Measurements from ENCODE around the gene SPEM2. TPM values are rescaled to one million over a fixed set of nuclear protein-coding genes. Genes with fewer than 3 reads are reported as not detected.
A peak's percentile ranks its signal among the peaks of the same experiment; 100 is the strongest.
"Not testable (repeated sequence)": the region's sequence is repeated elsewhere in the genome, so short reads cannot be mapped to it uniquely, and the experiment has no call there.

The SPEM2 gene
- total RNA-seq, 1 experiment from 2014 or later = not detected

- no peak for DNase-seq (ENCODE audit: low read depth)
These were observed 16.7 kb downstream of the SPEM2 start for GRCh38 chr17:7442142-7442541.

- peak; percentile 73 for DNase-seq (ENCODE audit: low read depth)
These were observed 18.4 kb downstream of the SPEM2 start for GRCh38 chr17:7443499-7444485.

- DNase-seq (ENCODE audit: low read depth) = peak; percentile 86
These were observed 19.5 kb downstream of the SPEM2 start, which contains the start of gene CHRNB1 for GRCh38 chr17:7444682-7445618. Gene CHRNB1, plus strand, starts transcription at chr17:7445061. Its CDS starts 67 bp downstream, at chr17:7445128.

- no peak for DNase-seq (ENCODE audit: low read depth)
These were observed 20.2 kb downstream of the SPEM2 start for GRCh38 chr17:7445619-7445968.

GRCh38 chr17:7448461-7448860 is 23.0 kb downstream of the SPEM2 start:
- no peak for DNase-seq (ENCODE audit: low read depth)

GRCh38 chr17:7459961-7460545 is 34.6 kb downstream of the SPEM2 start:
- DNase-seq (ENCODE audit: low read depth) = peak; percentile 30

- DNase-seq (ENCODE audit: low read depth) = no peak
These were observed 35.6 kb downstream of the SPEM2 start for GRCh38 chr17:7460850-7461660.

GRCh38 chr17:7462474-7463371 is 37.3 kb downstream of the SPEM2 start:
- DNase-seq (ENCODE audit: low read depth) = no peak

- DNase-seq (ENCODE audit: low read depth) = no peak
These were observed 38.0 kb downstream of the SPEM2 start for GRCh38 chr17:7463372-7463846.

GRCh38 chr17:7464081-7464480 is 38.7 kb downstream of the SPEM2 start:
- DNase-seq (ENCODE audit: low read depth) = no peak

- no peak for DNase-seq (ENCODE audit: low read depth)
These were observed 40.3 kb downstream of the SPEM2 start for GRCh38 chr17:7465597-7466275.

- DNase-seq (ENCODE audit: low read depth) = no peak
These were observed 40.9 kb downstream of the SPEM2 start for GRCh38 chr17:7466318-7466638.

GRCh38 chr17:7466639-7467341 is 41.4 kb downstream of the SPEM2 start:
- DNase-seq (ENCODE audit: low read depth) = peak; percentile 85

GRCh38 chr17:7467498-7467897 is 42.1 kb downstream of the SPEM2 start:
- no peak for DNase-seq (ENCODE audit: low read depth)

- no peak for DNase-seq (ENCODE audit: low read depth)
These were observed 42.9 kb downstream of the SPEM2 start for GRCh38 chr17:7468290-7468689.

GRCh38 chr17:7468804-7469389 is 43.5 kb downstream of the SPEM2 start:
- DNase-seq (ENCODE audit: low read depth) = no peak

GRCh38 chr17:7469843-7470242 is 44.4 kb downstream of the SPEM2 start:
- DNase-seq (ENCODE audit: low read depth) = not testable (repeated sequence)

GRCh38 chr17:7470457-7470973 is 45.1 kb downstream of the SPEM2 start:
- not testable (repeated sequence) for DNase-seq (ENCODE audit: low read depth)
